A204.1 (cell line): Measurements from ENCODE around the gene MPV17L2.

Experiments used
- FAIRE-seq: peaks from 2 replicates; lab custom pipeline; 2012; peaks lifted over from hg19 to GRCh38; lab: Jason Lieb, UNC

The MPV17L2 gene

DNA sequence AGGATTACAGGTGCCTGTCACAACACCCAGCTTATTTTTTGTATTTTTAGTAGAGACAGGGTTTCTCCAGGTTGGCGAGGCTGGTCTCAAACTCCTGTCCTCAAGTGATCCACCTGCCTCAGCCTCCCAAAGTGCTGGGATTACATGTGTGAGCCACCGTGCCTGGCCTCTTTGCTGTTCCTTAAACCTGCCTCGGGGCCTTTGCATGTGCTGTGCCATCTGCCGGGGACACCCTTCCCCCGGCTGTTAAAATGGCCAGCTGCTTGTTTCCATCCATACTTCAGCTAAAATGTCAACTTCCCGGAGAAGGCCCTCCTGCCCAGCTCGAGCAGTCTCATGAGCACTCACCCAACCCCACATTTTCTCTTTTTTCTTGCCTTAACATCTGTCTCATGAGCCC, 52.3 kb downstream of the MPV17L2 start:
- no peak for FAIRE-seq
